GM12878 (cell line): ENCODE data around the gene S100A14.

Experiments
- CTCF ChIP-seq, 3 experiments: IDR thresholded peaks in 2 of 3; conservative IDR thresholded peaks in 1 of 3; 2 replicates each; pipeline ENCODE4 v1.5.1; 2011; ENCODE audit warnings: low read depth in 3 of 3, low read length in 3 of 3, mild to moderate bottlenecking in 3 of 3, control low read depth in 2 of 3, moderate library complexity in 2 of 3, inconsistent platforms in 1 of 3, mixed read lengths in 1 of 3; ENCODE audit not compliant: control insufficient read depth in 2 of 3, insufficient read depth in 1 of 3; ENCODE audit errors: extremely low read depth in 1 of 3
- EGR1 ChIP-seq, 2 experiments: IDR thresholded peaks; 1 replicate in 1 of 2; 2 replicates in 1 of 2; pipeline ENCODE4 v1.6.1; 2011 to 2012; ENCODE audit warnings: low read depth in 2 of 2, low read length in 2 of 2, borderline replicate concordance in 1 of 2, mild to moderate bottlenecking in 1 of 2, moderate library complexity in 1 of 2
- MTA2 ChIP-seq: fragments of 450-650 bp; IDR thresholded peaks from 2 replicates; pipeline ENCODE4 v1.6.1; 2016; ENCODE audit warnings: low read depth, mild to moderate bottlenecking, moderate library complexity
- NR2C2 ChIP-seq: IDR thresholded peaks from 2 replicates; pipeline ENCODE4 v1.6.1; 2011; ENCODE audit warnings: borderline replicate concordance, low read depth; ENCODE audit not compliant: control insufficient read depth, insufficient read length
- RAD21 ChIP-seq: IDR thresholded peaks from 2 replicates; pipeline ENCODE4 v1.6.1; 2011; ENCODE audit warnings: mild to moderate bottlenecking, low read depth, low read length, moderate library complexity; ENCODE audit not compliant: insufficient read depth
- TAF1 ChIP-seq: IDR thresholded peaks from 2 replicates; pipeline ENCODE4 v1.6.1; 2011; ENCODE audit warnings: mild to moderate bottlenecking, low read depth, low read length, borderline replicate concordance
- ZNF687 ChIP-seq: fragments of 450-650 bp; IDR thresholded peaks from 2 replicates; pipeline ENCODE4 v1.6.1; 2017; ENCODE audit warnings: mild to moderate bottlenecking, moderate library complexity

GRCh38 chr1:153566414-153567371 lies 49.4 kb downstream of the S100A14 start:
- TF ChIP-seq MTA2 (no peak), TAF1 (no peak), ZNF687 (no peak), CTCF (IDR thresholded peaks at IDR 0.05 in 2 of 3, conservative IDR thresholded peaks at IDR 0.05 in 1 of 3; ENCODE audit: control insufficient read depth in 2 of 3, extremely low read depth in 1 of 3, insufficient read depth in 1 of 3, low read depth in 3 of 3, low read length in 3 of 3) (no peak), EGR1 (IDR thresholded peaks at IDR 0.05; ENCODE audit: borderline replicate concordance in 1 of 2, low read depth in 2 of 2, low read length in 2 of 2) (no peak), RAD21 (no peak), NR2C2 (no peak)
